ENCODE data around the gene ZER1. TPM values are rescaled to one million over a fixed set of nuclear protein-coding genes. Genes with fewer than 3 reads are reported as not detected.

The ZER1 gene
- total RNA-seq, 1 experiment from 2014 or later = 12.4 TPM

- no peak for DNase-seq (ENCODE audit: low spot score)
Observed at GRCh38 chr9:128715436-128715750, 56.3 kb downstream of the ZER1 start.

- no peak for DNase-seq (ENCODE audit: low spot score)
Observed at GRCh38 chr9:128714586-128715435, 56.9 kb downstream of the ZER1 start.

GRCh38 chr9:128713941-128714573 lies 57.7 kb downstream of the ZER1 start:
- DNase-seq (ENCODE audit: low spot score) = no peak

- DNase-seq (ENCODE audit: low spot score) = no peak
Observed at GRCh38 chr9:128713411-128713780, 58.3 kb downstream of the ZER1 start.

DNA sequence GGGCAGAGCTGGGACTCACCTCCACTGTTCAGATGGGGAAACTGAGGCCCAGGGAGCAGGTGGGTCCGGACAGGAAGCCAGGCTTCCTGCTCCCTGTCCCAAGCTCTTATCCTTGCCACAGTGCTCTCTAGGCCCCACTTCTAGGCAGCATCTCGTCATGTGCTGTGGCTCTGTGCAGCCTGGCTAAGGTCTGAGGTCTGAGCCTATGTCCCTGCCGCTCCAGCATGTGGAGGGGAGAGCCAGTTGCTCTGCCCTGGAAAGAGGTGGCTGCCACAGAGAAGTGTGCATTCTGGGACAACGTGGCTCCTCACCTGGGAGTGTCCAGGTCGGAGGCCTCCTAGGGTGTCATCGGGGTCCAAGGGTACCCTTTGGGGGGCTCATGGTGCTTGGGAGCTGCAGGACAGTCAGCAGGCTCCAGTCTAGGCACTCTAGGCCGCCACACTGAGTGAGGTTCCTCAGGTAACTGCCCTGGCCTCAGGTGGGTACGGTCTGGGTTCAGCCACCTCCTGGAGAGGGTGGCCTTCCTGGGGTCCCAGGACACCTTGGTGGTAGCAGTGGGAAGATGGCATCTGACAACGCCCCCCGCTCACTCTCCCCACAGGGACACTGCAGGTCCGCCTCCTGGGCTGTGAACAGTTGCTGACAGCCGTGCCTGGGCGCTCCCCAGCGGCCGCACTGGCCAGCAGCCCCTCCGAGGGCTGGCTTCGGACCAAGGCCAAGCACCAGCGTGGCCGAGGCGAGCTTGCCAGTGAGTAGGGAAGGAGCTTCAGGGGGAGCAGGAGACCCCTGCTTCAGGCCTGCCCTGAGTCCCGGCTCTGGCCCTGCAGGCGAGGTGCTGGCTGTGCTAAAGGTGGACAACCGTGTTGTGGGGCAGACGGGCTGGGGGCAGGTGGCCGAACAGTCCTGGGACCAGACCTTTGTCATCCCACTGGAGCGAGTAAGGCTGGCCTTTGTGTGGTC lies 59.0 kb downstream of the ZER1 start:
- no peak for DNase-seq (ENCODE audit: low spot score)

DNA sequence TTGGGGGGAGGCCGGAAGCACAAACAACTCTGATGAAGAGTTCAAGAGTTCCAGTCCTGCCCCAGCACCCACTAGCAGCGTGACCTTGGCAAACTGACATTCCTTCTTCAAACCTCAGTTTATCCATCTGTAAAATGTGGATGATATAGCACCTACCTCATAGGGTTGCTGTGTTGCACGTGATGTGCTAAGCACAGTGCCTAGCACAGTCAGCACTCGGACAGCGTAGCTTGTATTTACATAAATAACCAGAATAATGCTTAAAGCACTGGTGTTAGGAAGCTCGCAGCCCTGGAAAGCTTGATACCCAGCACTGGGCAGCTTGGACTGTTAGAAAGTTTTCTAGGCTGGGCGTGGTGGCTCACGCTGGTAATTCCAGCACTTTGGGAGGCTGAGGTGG lies 64.3 kb downstream of the ZER1 start:
- no peak for DNase-seq (ENCODE audit: low spot score)

- no peak for DNase-seq (ENCODE audit: low spot score)
Observed at GRCh38 chr9:128706671-128707381, 64.9 kb downstream of the ZER1 start.

DNA sequence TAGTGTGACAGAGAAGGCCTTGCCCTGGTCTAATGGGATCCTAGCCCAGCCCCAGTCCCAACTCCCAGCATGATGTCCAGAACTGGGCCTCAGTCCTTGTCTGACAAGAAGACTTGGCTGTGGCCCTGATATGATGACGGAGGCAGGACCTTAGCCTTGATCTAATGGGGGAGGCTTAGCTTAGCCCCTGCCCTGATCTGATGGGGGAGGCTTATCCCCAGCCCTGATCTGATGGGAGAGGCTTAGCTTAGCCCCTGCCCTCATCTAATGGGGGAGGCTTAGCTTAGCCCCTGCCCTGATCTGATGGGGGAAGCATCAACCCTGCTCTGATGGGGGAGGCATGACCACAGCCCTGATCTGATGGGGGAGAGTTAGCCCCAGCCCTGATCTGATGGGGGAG lies 65.7 kb downstream of the ZER1 start:
- no peak for DNase-seq (ENCODE audit: low spot score)

DNA sequence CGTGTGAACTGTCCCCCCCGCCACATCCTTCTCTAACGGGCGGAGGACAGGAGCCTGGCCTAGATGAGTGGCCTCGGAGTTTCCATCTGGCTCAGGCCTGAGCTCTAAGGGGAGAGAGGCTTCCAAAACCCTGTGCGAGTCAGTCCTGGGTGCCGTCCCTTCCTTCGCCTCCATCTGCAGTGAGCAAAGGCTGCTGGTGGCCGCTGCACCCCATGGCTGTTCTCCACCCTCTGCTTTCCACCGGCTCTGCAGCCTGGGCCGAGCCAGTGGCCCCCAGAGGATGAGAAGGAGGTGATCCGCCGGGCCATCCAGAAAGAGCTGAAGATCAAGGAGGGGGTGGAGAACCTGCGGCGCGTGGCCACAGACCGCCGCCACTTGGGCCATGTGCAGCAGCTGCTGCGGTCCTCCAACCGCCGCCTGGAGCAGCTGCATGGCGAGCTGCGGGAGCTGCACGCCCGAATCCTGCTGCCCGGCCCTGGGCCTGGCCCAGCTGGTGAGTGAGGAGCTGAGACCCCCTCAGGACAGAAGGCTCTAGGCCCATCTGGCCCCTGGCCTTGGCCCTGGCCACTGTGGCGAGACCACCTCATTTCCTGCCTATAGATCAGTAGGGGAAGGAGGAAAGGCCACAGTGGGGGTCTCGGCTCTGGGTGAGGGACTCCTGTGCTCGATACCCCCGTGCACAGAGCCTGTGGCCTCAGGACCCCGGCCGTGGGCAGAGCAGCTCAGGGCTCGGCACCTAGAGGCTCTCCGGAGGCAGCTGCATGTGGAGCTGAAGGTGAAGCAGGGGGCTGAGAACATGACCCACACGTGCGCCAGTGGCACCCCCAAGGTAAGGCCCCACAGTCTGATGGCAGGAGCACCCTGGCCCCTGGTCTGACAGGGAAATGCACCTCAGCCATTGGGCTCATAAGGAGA lies 66.4 kb downstream of the ZER1 start:
- DNase-seq (ENCODE audit: low spot score) = no peak

DNA sequence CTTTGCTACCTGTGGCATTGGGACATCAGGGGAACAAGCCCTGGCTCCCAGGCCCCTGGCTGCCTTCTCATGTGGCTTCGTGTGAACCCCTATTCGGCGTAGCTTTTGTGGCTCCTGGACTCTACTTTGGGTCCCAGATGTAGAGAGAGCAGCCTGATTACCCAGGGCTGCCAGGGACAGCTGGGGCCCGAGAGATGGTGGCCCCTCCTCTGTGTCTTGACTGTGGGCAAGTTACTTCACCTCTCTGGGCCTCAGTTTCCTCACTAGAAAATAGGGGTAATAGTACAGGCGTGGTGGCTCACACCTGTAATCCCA lies 67.4 kb downstream of the ZER1 start:
- no peak for DNase-seq (ENCODE audit: low spot score)

DNA sequence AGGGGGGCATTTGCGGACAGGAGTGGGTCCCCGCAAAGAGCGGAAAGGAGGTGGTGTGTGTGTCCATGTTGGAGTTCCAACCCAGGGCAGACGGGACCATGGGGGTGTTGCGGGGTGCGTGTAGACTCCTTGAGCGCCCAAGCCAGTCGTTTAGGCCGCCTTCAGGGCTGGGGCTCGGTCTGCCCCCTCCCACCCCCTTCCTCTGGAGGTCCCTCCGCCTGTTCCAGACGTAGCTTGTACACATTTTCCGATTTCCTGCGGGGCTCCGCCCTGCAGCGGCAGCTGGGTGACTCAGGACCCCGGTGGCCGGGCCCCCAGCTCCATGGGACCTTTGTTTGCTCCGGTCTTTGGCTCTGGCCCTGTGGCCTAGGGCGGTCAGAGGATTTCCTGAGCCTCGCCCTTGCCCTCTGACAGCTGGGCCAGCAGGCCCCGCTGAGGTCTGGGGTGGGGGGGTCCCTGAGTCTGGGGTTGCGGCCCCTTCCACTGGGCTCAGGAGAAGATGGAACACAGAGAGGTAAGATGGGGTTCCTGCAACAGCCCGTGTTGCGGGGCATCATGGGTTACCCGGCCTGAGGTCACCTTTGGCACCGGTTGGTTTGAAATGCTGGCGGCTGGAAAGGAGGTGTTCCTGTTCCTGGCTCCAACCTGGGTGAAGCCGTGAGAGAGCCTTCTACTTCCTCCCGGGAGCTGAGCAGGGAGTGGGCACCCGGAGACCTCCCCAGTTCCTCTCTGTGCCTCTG lies 67.9 kb downstream of the ZER1 start:
- DNase-seq (ENCODE audit: low spot score) = no peak

GRCh38 chr9:128702949-128703615 lies 68.6 kb downstream of the ZER1 start:
- DNase-seq (ENCODE audit: low spot score) = no peak

DNA sequence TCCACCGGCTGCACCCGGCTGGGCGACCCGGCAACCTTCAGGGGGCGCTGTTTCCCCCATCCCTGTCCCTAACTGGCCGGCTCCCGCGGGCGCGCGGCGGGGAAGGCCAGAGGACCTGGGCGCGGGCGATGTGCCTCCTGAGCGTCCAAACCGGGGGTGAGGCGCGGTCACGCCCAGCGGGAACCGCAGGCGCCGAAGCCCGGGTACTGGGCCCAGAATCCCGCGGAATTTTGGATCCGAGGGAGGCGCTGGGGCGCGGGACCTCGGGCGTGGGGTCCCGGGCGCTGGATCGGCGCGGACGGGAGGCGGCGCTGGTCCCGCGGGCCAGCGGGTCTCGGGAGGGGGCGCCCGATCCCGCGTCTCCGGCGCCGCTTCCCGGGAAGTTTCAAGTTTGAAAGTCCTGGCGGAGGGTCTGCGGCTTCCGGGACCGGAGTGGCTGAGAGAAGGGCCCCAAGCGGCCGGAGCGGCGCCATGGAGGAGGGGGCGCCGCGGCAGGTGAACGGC lies 69.2 kb downstream of the ZER1 start, which contains the start of gene PKN3:
Gene PKN3 (plus strand): TSS at position 59 of the 504 bp plus-strand sequence. CDS start 413 bp downstream, at position 472.
- DNase-seq (ENCODE audit: low spot score) = peak; percentile 68

DNA sequence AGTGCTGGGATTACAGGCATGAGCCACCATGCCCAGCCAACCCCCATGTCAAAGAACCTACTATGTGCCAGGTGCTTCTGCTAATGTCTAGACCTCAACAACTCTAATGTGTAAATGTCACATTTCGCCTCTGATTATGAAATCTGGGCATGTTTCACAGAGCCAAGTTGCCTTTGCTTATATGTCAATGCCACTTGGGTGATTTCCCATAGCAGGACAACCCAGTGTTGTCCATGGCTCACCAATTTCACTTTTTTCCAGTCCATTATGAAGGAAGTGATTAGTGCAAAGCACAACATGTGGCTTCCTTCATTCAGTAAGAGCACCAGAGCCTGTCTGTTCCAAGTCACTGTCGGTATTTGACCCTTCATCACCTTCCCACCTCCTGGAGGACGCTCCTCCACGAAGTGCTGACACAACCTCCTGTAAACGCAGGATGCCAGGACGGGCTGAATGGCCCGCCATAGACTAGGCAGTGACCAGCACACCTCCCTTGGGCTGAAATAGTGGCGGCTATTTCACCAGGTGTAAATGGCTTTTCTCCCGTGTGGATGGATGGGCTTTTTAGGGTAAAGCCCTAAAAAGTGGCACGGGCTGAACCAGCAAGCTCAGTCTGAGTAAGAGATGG lies 70.4 kb downstream of the ZER1 start:
- peak; percentile 2 for DNase-seq (ENCODE audit: low spot score)

DNA sequence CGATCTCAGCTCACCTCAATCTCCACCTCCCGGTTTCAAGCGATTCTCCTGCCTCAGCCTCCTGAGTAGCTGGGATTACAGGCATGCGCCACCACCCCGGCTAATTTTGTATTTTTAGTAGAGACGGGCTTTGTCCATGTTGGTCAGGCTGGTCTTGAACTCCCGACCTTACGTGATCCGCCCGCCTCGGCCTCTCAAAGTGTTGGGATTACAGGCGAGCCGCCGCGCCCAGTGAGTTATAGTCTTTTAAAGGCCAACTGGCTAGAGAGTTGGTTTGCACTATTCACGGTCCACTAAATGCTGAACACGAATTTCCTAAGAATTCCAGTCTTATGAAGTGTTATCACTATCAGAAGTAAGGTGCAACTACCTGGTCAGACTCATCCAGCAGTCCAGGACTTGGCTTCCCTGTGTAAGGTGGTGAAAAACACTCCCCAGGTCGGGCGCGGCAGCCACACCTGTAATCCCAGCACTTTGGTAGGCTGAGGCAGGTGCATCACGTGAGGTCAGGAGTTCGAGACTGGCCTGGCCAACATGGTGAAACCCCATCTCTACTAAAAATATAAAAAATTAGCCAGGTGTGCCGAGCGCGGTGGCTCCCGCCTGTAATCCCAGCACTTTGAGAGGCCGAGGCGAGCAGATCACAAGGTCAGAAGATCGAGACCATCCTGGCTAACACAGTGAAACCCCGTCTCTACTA lies 72.5 kb downstream of the ZER1 start:
- DNase-seq (ENCODE audit: low spot score) = peak; percentile 1

- DNase-seq (ENCODE audit: low spot score) = no peak
Observed at GRCh38 chr9:128696923-128697707, 74.6 kb downstream of the ZER1 start.

- no peak for DNase-seq (ENCODE audit: low spot score)
Observed at GRCh38 chr9:128694344-128694743, 77.4 kb downstream of the ZER1 start.
